ENCODE measurements around the gene RTCA.
"Not testable (repeated sequence)": the region's sequence is repeated elsewhere in the genome, so short reads cannot be mapped to it uniquely, and the experiment has no call there.

The RTCA gene

DNA sequence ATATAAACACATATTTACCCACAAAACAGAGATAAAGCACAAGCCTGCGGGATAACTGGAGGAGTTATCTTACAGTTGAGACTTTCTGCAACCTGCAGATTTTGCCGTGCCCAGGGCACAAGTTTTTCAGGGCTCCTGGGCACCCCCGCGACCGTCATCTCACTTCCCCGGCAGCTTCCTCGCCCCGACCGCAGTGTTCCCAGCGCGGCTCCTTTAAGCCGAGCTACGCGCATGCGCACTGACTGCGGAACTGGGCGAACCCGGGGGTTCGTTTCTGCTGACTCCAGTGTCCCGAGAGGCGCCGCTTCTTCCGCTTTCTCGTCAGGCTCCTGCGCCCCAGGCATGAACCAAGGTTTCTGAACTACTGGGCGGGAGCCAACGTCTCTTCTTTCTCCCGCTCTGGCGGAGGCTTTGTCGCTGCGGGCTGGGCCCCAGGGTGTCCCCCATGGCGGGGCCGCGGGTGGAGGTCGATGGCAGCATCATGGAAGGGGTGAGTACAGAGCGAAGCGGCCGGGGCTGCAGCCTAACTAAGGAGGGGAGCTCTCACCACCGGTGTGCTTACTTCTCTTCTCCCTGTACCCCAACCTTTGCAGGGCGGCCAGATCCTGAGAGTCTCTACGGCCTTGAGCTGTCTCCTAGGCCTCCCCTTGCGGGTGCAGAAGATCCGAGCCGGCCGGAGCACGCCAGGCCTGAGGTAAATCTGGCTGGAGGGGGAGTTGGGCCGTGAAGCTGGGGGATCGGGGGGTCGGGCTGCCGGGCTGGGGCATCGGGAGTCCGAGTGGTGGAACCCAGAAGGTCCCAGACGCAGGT, at the start of gene RTCA:
RTCA (plus strand) TSS at position 286 of the 810 bp plus-strand sequence; CDS start at position 446, 160 bp downstream.
- peak; percentile 96 for DNase-seq

DNA sequence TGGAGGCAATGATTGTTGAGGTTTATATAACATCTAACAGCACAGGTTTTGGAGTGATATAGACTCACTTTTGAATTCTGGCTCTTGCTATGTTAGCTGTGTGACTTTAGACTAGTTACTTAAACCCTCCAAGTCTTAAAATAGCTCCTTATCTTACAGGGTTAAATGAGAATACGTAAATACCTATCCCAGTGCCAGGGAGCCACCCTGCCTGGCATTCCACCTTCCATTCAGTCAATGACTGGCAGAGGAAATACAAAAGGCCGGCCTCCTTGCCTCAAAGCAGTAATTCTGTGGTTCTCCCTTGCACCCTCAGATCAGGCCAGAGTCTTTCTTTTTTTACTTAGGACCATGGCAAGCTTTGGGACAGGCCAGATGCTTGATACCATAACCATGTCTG, 48.2 kb upstream of the RTCA start:
- no peak for DNase-seq

DNA sequence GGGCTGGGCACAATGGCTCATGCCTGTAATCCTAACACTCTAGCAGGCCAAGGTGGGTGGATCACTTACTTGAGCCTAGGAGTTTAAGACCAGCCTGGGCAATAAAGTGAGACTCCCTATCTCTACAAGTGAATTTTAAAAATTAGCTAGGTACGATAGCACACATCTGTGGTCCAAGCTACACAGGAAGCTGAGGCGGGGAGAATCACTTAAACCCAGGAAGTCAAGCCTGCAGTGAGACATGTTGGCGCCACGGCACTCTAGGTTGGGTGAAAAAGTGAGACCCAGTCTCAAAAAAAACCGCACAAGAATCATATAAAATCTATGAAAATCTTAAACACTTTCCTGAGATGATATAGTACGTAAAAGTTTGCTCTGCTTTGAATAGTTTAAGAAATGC, 46.6 kb upstream of the RTCA start:
- no peak for DNase-seq

DNA sequence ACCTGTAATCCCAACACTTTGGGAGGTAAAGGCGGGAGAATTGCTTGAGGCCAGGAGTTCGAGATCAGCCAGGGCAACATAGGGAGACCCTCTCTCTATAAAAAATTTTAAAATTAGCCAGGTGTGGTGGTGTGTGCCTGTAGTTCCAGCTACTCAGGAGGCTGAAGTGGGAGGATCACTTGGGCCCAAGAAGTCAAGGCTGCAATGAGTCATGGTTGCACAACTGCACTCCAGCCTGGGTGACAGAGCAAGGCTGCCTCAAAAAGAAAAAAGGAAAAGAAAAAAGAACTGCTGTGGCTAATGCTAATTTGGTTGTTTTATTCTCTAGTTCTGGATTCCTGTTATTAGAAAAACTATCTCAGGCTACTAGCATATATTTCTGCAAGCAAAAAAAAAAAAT, 46.1 kb upstream of the RTCA start:
- DNase-seq: no peak

DNA sequence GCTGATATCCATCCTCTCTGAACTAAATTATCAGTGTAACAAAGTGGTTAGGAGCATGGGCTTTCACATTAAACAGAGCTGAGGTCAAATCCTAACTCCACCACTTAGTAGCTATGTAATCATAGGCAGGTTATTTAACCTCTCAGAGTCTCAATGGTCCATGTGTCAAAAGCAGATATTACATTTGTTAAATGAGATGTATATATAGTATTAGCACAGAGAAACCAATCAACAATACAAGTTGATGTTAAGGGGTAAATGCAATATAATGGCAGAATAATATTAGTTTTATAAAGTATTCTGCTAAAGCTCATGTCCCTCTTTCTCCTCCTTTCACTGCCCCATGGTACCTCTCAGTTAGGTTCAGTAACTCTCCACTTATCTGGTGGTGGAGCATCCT, 43.6 kb upstream of the RTCA start:
- DNase-seq: no peak

DNA sequence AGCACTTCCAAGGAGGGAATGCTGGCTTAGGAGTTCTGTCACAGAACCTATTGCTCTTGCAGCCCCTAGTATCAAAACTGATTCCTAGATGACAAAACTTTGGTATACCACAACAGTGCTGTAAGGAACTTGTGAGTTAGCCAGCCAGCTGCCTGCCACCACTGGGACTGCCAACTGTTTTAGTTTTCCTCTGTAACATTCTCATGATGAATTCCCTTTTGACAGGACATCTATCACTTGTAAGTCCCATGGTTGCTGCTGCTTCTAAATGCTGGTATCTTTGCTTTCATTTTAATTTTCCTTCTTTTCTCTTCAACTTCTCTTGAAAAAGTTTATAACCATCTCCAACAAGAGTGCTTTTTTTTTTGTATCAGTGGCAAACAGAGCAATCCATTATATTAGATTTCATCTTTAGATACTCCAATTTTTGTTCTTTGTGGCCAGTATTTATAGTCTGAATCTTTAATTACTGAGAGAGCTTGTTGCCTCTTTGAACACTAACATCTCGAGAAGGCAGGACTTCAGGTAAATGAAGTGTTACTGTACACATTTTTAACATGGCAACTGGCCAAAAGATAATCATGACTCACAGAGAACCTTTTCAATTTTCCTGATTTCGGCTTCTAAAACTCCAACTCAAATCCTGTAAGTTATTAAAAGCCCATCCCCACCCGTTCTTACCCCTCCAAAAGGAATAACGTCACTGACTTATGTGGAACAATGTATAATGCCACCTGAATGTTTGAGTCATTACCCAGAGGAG, 36.2 kb upstream of the RTCA start:
- DNase-seq: no peak

DNA sequence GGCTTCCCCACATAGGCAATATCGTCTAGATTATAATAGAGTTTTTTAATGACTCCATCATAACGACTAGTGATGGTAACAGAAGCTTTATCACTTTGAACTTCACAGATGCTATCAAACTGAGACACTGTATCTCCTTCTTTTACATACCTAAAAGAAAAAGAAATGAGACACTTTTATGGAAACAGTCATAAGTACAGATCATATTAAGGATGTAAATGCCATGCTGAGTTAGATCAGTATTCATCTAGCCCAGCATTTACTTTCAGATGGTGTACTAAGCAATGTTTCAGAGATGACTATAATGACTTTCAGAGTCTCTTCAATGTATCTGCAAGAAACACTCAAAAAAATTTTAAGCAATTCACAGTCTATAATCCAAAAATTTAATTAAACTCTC, 35.3 kb upstream of the RTCA start:
- DNase-seq: no peak

DNA sequence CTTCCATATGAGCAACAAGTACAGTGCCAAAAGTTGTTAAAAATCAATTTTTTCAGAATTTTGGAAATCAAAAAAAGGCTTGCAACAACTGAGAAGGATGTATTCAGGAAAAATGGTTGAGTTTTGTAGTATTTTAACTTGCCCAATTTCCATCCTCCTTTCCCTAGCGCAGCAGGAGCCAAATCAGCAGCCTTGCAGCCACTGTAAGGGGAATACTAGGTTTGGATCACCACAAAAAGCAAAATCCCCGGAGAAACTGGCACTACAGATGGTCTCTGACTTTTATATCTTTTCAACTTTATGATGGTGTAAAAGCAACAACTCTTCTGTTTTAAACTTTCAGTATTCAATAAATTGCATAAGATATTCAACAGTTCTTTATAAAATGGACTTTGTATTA, 34.3 kb upstream of the RTCA start:
- no peak for DNase-seq

DNA sequence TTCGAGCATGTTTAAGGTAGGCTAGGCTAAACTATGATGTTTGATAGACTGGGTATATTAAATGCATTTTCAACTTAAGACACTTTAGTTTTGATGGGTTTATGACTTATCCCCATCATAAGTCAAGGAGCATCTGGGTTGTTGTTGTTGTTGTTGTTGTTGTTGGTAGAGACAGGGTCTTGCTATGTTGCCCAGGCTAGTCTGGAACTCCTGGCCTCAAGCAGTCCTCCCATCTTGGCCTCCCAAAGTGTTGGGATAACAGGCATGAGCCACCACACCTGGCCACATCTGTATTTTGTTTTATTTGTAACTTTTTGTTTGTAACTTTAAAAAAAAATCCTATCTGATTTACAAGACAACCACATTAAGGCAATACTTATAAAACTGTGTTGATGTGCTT, 33.9 kb upstream of the RTCA start:
- DNase-seq: no peak

DNA sequence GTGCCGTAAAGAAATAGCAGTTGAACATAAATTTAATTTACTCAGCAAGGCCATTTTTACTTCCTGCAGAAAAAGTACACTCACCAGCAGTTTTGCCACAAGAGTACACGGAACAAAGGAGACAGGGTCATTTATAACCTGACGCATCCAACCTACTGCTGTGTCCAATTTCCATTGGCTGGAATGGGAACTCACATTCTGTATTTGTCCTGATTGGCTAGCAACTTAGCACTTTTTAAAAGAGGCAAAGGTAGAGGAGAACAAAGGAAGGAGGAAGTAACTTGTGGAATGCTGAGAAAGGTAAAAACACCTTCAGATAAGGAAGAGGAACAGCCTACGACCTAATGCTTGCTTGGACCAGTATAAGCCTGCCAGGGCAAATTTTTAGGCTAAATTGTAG, 32.5 kb upstream of the RTCA start:
- not testable (repeated sequence) for DNase-seq

DNA sequence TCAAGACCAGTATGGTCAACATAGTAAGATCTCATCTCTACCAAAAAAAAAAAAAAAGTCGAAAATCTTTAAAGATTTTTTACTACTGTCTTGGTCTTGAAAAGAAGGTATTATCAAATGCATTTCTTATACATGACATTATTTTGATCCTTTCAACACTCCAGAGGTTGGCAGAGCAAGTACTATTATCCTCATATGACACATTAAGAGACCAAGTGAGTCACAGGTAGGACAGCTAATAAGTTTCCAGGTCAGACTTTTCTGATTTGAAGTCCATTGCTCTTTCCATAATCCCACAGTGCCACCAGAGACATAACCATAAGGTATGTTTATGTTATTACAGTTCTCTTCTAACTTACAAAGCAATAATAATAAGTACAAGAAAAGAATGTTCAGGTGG, 31.6 kb upstream of the RTCA start:
- DNase-seq: no peak

DNA sequence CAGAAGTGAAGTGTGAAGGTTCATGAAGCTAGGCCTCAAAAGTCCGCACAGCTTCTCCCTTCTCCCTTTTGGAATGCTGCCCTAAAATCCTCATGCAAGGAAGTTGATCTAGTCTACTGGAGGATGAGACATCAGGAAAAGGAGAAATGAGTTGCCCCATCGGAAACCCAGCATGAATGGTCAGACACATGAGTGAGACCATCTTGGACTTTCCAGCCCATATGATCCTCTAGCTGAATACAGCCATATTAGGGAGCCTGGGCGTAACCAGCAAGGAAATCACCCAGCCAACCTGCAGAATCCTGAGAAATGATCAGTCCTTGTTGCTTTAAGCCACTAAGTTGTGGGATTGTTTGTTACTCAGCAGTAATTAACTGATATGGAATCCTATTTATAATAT, 28.9 kb upstream of the RTCA start:
- DNase-seq: no peak

DNA sequence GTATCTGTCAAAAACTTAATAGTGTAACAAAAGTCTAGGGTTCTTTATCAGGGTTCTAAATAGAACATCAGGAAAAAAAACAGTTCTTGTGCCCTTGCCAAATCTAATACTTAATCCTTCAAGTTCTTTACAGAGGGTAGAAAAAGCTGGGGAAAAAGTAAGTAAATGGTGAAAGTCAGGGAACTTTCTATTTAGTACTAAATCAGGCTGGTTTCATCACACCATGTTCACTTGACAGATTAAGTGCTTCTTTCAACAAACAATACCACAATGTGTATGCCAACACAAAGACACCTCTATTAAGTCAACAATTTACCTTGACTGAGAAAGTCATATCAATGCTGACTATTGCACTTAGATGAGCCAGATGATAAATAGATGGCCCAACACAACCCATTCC, 26.1 kb upstream of the RTCA start:
- DNase-seq: no peak

DNA sequence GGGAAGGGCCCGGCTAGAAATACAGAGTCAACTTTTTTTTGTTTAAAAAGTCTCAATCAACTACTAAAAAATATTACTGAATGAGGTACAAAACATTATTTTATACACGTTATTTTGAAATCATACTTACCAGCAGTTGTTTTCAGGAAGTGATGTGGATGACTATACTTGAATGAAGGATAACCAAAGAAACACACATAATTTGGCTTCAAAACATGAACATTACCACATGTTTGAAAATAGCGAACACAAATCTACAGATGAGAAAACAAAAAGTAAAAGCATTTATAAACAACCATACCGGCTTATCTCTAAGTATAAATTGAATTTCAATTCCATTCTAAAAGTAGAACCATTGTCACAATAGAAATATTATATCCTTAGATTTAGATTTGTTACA, 25.4 kb upstream of the RTCA start:
- DNase-seq: no peak

DNA sequence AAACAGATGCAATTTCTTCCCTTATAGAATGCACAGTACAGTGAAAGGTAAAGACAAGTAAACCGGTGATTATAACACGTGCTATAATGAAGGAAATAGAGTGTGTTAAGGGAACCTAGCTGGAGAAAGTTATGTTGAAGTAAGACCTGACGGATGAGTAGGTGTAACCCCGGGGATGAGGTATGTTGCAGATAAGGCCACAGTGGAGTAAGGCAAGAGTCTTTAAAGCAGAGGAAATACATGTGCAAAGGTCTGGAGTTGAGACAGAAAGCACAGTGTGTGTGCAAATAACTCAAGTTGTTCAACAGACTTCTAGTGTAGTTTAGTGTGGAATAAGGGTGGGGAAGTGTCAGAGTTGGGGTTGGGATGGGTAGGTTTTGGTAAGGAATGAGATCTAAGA, 19.3 kb upstream of the RTCA start:
- no peak for DNase-seq

DNA sequence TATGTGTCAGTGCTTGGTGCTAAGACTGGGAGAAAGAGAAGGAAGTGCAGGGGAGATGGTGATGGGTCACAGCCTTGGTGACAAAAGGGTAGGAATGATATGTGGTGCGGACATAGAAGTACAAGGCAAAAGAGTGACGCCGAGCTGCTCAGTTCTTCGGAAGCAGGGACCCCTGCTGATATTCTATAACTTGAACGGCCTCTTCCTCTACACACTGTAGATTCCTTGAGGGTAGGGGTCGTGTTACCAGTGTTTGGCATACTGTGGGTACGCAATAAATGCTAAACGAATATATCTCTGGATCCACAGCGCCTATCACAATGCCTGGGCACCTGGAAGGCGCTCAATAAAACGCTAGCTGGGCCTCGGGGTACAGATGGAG, 16.9 kb upstream of the RTCA start:
- no peak for DNase-seq

DNA sequence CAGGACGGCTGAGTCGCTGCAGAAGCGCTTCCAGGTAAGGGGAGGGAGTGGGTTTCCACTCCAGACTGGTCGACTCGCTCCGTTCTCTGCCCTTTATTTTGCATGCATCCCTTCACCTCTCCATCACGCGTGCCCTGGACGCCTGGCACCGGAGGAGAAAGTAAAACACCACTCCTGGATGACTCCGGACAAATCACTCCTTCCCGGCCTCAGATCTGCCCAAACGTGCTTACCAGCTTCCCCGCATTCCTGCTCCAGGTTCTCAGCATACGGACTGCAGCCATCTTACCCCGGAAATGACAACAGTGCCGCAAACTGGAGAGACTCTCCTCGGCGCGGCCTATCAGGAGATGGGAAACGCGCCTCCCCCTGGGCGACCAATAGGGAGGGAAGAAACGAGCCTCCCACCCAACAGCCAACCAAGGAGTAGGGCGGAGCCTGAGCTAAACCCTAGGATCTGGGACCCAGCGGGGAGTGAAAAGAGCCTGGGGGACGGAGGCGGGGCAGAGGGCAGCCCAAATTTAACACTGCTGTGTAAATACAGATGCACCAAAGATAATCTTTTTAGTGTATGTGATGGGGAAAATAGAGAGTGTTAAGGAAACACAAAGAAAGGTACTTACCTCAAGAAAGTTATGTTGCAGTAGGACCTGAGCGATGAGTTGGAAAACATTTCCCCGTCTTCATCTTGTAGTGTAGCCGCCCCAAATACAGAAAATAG, 16.3 kb upstream of the RTCA start, which contains the start of gene DBT:
DBT (minus strand) TSS at position 298 of the 721 bp plus-strand sequence; CDS start at position 284, 14 bp downstream.
- peak; percentile 90 to 94 for DNase-seq

DNA sequence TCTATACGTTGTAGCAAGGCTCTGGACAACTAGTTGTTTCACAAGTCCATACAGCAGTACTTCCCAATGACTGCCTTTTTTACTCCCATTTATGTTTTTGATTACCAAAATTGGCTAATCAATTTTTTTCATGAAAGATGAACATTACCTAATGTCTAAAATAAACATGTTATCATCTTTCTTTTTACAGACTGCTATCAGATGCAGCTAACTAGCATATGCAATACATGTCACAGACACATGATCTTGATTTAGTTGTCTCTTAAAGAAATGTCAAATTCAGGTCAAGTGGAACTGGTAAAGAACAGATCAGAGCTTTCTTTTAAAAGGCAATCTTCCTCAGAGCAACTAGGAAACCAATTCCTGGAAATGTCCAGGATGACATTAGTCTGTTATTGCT, 15.8 kb upstream of the RTCA start:
- DNase-seq: no peak

DNA sequence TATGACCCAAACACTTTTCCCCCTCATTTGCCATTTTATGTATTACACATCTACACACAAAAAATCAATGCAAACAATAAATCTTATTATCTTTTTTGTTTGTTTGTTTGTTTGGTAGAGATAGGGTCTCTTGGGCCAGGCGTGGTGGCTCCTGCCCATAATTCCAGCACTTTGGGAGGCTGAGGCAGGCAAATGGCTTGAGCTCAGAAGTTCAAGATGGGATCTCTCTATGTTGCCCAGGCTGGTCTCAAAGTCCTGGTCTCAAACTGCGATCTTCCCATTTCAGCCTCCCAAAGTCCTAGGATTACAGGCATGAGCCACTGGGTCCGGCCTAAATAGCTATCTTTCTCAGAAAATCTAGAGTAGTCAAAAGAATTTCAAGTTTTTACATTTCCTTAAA, 15.2 kb upstream of the RTCA start:
- no peak for DNase-seq

DNA sequence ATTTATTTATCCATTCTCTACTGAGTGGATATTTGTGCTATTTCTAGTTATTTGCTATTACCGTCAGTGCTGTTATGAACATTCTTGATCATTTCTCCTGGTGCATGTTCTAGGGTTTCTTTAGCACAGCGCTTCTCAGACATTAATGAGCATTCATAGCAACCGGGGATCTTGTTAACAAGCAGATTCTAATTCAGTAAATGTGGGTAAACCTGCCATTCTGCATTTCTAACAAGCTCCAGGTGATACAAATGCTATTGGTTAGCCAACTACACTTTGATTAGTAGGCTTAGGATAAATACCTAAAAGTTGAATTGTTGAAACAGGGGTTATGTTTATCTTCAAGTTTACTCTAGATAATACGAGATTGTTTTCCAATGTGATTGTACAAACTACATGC, 13.1 kb upstream of the RTCA start:
- DNase-seq: no peak

DNA sequence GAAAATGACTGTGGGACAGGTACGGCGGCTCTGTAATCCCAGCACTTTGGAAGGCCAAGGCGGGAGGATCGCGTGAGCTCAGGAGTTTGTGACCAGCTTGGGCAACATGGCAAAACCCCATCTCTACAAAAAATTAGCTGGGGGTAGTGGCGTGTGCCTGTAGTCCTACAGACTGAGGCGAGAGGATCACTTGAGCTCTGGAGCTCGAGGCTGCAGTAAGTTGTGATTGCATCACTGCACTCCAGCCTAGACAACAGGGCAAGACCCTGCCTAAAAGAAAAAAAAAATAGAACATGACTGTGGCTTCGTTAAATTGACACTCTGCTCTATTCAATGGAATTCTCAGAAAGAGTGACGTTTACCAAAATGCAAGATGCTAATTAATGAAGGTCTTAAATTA, 12.5 kb upstream of the RTCA start:
- DNase-seq: no peak

DNA sequence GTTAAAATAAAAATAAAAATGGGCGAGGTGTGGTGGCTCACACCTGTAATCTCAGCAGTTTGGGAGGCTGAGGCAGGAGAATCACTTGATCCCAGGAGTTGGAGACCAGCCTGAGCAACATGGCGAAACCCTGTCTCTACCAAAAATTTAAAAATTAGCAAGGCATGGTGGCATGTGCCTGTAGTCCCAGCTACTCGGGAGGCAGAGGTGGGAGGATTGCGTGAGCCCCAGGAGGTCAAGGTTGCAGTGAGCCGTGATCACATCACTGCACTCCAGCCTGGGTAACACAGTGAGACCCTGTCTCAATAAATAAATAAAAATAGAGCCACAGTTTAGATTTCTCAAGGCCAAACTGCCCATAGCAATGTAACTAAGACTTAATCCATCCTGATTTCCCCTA, 9.7 kb upstream of the RTCA start:
- not testable (repeated sequence) for DNase-seq

DNA sequence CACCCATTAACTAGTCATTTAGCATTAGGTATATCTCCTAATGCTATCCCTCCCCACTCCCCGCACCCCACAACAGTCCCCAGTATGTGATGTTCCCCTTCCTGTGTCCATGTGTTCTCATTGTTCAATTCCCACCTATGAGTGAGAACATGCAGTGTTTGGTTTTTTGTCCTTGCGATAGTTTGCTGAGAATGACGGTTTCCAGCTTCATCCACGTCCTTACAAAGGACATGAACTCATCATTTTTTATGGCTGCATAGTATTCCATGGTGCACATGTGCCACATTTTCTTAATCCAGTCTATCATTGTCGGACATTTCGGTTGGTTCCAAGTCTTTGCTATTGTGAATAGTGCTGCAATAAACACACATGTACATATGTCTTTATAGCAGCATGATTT, 7.6 kb upstream of the RTCA start:
- DNase-seq: not testable (repeated sequence)

DNA sequence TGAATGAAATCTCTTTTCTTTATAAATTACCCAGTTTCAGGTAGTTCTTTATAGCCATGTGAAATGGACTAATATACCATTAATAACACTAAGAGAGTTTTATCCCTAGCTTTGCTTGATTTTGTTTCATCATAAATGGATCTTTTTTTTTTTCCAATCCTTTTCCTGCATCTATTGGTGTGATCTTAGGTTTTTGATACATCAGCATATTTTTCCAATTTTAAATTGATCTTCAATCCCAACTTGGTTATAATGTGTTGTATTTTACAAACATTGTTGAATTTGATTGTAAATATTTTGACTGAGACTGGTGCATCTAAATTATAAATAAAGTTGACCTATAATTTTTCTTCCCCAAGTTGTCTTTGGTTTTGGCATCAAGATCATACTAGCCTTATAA, 4.3 kb upstream of the RTCA start:
- no peak for DNase-seq
